Activated CD8-positive, alpha-beta memory T cell treated with anti-CD3 and anti-CD28 coated beads, Interleukin-2, amount 50 U/mL, for 24 hours (primary cell): ENCODE data around the gene TXNDC11.

Experiments used
- DNase-seq: peaks from one replicate; pipeline ENCODE4 v3.0.0-alpha.2; 2020; ENCODE audit errors: extremely low read depth

TXNDC11 gene

DNA sequence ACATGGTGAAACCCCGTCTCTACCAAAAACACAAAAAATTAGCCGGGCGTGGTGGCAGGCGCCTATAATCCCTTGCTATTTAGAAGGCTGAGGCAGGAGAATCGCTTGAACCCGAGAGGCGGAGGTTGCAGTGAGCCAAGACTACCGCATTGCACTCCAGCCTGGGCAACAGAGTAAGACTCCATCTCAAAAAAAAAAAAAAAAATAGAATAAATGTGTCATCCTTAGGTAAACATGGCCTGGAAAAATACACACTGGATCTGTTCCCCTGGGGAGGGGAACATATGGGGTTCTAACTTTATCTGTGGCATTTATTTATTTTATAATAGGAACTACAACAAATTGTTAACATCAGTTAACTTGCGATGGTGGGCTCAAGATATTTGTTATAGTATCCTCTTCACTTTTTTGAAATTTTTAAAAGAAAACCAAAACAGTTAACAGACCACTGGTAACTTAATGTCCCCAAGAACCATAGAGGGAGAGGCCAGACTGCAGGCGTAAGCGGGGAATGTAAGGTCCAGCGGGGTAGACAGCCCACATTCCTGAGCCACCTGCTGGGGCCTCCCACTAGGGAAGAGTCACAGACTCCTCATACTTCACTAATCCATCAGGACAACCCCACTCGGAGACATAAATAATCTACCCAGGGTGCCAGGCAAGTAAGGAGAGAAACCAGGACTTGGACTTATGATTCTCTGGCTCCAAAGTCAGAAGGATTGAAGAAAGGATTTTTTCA is 12.5 kb upstream of the TXNDC11 start:
- DNase-seq, result no peak

DNA sequence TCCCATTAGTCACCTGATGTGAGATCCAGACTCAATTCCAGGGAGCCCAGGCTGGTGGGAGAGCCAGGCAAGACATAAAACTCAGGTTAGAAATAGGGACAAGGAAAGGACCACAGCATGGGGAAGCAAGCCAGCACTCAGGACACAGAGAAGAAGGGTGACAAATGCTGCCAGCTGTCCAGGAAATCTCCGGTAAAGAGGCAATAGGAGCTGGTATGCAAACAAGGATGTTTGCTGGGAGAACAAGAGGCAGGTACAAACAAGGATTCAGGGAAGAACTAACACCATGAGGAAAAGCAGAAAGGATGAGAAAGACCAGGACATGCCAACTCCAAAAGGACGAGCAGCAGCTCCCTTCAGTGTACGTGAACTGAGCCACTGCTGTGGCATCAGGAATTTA is 10.2 kb upstream of the TXNDC11 start:
- DNase-seq, result no peak

GRCh38 chr16:11750056-11750455 is 7.4 kb upstream of the TXNDC11 start:
- DNase-seq, result no peak

DNA sequence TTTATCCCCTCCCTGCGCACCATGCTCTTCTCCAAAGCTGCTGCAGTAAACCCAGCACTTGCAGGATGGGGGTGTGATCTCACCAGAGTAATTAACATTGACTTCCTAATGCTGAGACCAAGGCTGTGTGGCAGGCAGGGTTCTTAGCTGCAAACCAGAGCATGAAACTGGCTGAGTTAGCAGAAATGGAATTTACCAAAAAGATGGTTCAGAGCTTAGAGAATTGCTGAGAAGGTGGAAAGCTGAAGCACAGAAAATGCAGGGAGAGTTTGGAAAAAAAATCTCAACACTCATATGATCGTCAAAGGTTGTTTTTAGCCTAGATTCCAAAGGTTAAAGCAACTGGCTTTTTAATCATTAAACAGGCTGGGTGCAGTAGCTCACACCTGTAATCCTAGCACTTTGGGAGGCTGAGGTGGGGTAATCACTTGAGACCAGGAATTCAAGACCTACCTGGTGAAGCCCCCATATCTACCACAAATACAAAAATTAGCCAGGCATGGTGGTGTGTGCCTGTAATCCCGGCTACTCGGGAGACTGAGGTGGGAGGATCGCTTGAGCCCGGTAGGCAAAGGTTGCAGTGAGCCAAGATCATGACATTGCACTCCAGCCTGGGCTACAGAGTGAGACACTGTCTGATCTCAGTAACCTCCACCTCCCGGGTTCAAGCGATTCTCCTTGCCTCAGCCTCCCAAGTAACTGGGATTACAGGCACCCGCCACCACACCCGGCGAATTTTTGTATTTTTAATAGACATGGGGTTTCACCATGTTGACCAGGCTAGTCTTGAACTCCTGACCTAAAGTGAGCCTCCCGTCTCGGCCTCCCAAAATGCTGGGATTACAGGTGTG is 6.0 kb upstream of the TXNDC11 start:
- DNase-seq, result no peak

DNA sequence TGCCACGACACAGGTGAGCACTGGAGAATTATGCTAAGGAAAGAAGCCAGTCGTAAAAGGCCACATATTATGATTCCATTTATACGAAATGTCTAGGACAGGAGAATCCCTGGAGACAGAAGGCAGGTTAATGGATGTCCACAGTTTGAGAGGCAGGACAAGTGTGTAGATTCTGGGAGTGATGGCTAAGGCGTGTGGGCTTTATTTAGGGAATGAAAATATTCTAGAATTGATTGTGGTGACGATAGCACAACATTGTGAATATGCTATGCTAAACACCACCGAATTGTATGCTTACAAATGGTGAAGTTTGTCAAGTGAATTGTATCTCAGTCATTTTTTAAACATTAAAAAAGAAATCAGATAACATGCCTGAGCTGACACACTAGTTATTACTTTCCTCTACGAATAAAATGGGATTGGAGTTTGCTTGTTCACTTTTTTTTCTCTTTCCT is 5.3 kb upstream of the TXNDC11 start:
- no peak for DNase-seq

DNA sequence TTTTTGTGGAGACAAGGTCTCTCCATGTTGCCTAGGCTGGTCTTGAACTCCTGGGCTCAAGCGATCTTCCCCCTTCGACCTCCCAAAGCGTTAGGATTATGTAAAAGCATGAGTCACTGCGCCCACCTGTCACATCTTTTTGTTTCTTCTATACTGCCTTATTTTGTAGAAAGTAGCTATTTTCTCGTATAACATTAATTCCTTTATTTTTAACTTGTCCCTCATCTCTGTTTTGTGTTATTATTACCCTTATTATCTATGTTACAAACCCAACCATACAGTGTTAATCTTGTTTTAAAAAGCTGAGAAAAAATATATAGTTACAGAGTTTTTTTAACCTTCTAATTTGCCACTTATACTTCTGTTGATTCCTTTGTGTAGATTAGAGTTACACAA is 1.4 kb upstream of the TXNDC11 start:
- no peak for DNase-seq

GRCh38 chr16:11743308-11744074 is 834 bp upstream of the TXNDC11 start:
- DNase-seq, result no peak

- no peak for DNase-seq
These were observed 543 bp downstream of the TXNDC11 start for GRCh38 chr16:11742093-11742535.

GRCh38 chr16:11740567-11740966 is 2.1 kb downstream of the TXNDC11 start:
- no peak for DNase-seq

- no peak for DNase-seq
These were observed 3.7 kb downstream of the TXNDC11 start for GRCh38 chr16:11738742-11739544.

DNA sequence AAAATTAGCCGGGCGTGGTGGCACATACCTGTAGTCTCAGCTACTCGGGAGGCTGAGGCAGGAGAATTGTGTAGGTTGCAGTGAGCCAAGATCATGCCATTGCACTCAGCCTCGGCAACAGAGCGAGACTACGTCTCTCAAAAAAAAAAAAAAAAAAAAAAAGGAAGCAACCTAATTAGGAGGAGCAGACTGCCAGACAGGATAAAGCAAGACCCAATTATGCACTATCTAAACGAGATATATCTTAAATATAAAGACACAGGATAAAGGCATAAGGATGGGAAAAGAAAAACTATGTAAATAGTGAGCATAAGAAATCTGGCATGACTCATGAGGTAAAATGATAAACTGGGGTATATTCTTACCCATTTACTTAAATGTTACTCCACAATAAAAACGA is 4.9 kb downstream of the TXNDC11 start:
- no peak for DNase-seq

DNA sequence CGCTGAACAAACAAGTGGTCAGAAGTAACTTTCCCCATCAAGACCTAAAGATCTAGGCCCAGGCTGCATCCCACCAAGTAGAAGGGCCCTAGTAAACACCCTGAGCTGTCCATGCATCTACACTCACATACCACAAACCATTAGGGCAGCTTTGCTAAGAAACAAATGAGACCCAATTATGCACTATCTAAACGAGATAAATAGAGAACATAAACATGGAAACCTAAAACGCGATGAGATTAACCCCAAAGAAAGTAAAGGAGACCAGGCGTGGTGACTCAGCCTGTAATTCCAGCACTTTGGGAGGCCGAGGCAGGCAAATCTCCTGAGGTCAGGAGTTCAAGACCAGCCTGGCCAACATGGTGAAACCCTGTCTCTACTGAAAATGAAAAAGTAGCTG is 5.8 kb downstream of the TXNDC11 start:
- no peak for DNase-seq

GRCh38 chr16:11735787-11736186 is 6.9 kb downstream of the TXNDC11 start:
- DNase-seq, result no peak

DNA sequence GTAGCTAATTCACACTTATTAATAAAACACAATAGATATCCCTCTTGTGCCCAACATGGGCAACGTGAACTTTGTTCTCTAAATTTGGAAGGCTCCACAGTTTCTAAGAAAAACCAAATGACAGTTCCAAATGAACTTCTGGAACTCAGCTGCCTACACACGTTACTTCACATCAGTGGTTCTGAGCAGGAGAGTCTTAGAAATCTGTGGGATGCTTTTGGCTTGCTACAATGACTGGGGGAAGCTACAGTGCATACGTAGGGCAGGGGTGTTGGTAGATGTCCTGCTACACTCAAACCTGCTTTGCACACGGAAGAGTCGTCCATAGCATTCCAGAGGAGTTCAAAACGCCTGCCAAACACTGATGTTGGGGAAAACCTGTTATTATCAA is 8.0 kb downstream of the TXNDC11 start:
- no peak for DNase-seq

GRCh38 chr16:11734025-11734652 is 8.5 kb downstream of the TXNDC11 start:
- DNase-seq, result no peak

- no peak for DNase-seq
These were observed 11.4 kb downstream of the TXNDC11 start for GRCh38 chr16:11731222-11731621.

DNA sequence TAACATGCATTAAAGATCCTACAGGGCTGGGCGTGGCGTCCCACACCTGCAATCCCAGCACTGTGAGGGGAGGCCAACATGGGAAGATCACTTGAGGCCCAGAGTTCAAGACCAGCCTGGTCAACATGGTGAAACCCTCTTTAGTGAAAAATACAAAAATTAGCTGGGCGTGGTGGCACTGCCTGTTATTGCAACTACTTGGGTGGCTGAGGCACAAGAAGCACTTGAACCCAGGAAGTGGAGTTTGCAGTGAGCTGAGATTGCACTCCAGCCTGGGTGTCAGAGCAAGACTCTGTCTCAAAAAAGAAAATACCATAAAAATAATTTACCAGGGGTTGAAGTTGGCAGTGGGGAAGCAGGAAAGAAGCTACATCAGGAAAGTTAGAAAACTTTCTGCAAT is 12.9 kb downstream of the TXNDC11 start:
- DNase-seq, result no peak

GRCh38 chr16:11727796-11728543 is 14.7 kb downstream of the TXNDC11 start:
- DNase-seq, result no peak

DNA sequence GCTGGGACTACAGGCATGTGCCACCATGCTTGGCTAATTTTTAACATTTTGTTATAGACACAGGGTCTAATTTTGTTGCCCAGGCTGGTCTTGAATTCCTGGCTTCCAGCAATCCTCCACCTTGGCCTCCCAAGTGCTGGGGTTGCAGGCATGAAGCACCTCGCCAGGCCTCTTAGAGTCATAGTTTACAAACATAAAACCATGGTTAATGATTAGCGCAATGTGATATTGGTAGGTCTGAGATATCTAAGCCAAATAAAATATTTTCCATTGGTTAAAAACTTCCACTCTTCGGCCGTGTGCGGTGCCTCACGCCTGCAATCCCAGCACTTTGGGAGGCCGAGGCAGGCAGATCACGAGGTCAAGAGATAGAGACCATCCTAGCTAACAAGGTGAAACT is 16.6 kb downstream of the TXNDC11 start:
- DNase-seq, result no peak

DNA sequence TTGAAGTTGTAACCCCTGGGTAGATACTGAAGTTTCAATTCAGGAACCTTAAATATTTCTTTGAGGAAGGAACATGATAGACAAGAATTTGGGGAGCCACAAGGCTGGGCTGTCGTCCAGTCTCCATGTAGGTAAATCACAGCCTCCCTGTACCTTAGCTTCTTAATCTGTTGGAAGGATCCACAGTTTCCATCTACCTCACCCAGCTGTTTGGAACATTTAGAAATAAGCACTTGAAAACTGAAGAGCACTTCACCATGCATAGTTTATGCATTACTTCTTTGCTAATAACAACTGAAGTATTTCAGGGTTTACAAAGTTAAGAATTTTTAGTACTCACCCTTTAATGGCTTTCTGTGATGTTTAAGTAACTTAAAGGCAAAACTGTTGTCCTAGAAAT is 17.2 kb downstream of the TXNDC11 start:
- DNase-seq, result no peak
